Upper lobe of left lung (tissue), 4 donors: ENCODE measurements around the gene LRP8.

Source experiments
- POLR2A ChIP-seq, 4 donors: fragments of 450-650 bp; IDR thresholded peaks; one replicate each; pipeline ENCODE4 v1.5.1; 2016 to 2017; ENCODE audit warnings: antibody characterized with exemption in 4 of 4, mild to moderate bottlenecking in 2 of 4
- POLR2AphosphoS5 ChIP-seq, 2 donors: sonication (generic); formaldehyde crosslinking; IDR thresholded peaks; one replicate each; pipeline ENCODE4 v1.5.1; 2017; ENCODE audit warnings: antibody characterized with exemption in 2 of 2
- TF ChIP-seq, protein P1 (sequence below), 6 experiments: fragments of 450-650 bp in 4 of 6; fragments of 200-600 bp in 2 of 6; sonication (generic) in 2 of 6; IDR thresholded peaks; one replicate each; pipeline ENCODE4 v1.5.1; 2016 to 2019; ENCODE audit warnings: antibody characterized with exemption in 6 of 6

DNA sequence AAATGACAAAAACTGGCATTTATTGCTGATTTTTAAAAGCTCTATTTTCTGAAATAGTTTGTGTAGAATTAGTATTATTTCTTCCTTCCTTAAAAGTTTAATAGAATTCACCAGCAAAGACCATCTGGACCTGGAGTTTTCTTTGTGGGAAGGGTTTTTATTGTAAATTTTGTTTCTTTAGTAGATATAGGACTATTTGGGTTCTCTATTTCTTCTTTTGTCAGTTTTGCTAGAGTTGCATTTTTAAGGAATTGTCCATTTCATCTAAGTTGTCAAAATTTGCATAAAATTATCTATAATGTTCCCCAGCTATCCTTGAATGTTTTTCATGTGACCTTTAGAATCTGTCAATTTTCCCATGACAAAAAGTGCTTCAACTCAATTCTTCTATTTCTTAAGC, 28.8 kb upstream of the LRP8 start:
- TF ChIP-seq, protein P1, sequence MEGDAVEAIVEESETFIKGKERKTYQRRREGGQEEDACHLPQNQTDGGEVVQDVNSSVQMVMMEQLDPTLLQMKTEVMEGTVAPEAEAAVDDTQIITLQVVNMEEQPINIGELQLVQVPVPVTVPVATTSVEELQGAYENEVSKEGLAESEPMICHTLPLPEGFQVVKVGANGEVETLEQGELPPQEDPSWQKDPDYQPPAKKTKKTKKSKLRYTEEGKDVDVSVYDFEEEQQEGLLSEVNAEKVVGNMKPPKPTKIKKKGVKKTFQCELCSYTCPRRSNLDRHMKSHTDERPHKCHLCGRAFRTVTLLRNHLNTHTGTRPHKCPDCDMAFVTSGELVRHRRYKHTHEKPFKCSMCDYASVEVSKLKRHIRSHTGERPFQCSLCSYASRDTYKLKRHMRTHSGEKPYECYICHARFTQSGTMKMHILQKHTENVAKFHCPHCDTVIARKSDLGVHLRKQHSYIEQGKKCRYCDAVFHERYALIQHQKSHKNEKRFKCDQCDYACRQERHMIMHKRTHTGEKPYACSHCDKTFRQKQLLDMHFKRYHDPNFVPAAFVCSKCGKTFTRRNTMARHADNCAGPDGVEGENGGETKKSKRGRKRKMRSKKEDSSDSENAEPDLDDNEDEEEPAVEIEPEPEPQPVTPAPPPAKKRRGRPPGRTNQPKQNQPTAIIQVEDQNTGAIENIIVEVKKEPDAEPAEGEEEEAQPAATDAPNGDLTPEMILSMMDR (IDR thresholded peaks at IDR 0.05), result no peak
- no peak for TF ChIP-seq POLR2AphosphoS5 (IDR thresholded peaks at IDR 0.05)
- no peak for TF ChIP-seq POLR2A (IDR thresholded peaks at IDR 0.05)
